ENCODE measurements around the gene TTC21A. TPM values are rescaled to one million over a fixed set of nuclear protein-coding genes. Genes with fewer than 3 reads are reported as not detected.

The TTC21A gene
- total RNA-seq, 4 donors from 2014 or later, result 0.33 to 4.3 (median 1.1) TPM

- Histone ChIP-seq H3K9me3 (no peaks in the 10 kb centered on the region), H3K4me1 (peaks cover 65% of the 10 kb centered on the region in 2 donors), H3K36me3 (peaks cover 0 to 24% of the 10 kb centered on the region in 2 donors), H3K4me3 (peak overlapping the region; percentile 15 to 93 (median 78)), H3K27me3 (no peaks in the 10 kb centered on the region), H3K27ac (peak overlapping the region; percentile 94 to 100 (median 98))
- no peak for DNase-seq
- in situ Hi-C loops (cut with MboI; ENCODE audit: low sequenced_read_pairs in 4 of 4), result no loop called here
- intact Hi-C loops (cut with DNase I; ENCODE audit: low total_unique reads), result no loop called here
- no peak for ATAC-seq
- TF ChIP-seq CTCF (IDR thresholded peaks at IDR 0.05 in 4 of 5, conservative IDR thresholded peaks at IDR 0.05 in 1 of 5), result no peak
- TF ChIP-seq POLR2A (IDR thresholded peaks at IDR 0.05), result no peak
Measured at GRCh38 chr3:39149059-39149455, 41.6 kb downstream of the TTC21A start.

GRCh38 chr3:39149498-39150147 lies 42.1 kb downstream of the TTC21A start:
- peak overlapping the region; percentile 69 to 93 (median 78) for H3K4me3 ChIP-seq
- in situ Hi-C loops (cut with MboI; ENCODE audit: low sequenced_read_pairs in 4 of 4), result no loop called here
- intact Hi-C loops (cut with DNase I; ENCODE audit: low total_unique reads), result no loop called here
- H3K4me1 ChIP-seq, result peaks cover 65% of the 10 kb centered on the region in 2 donors
- no peaks in the 10 kb centered on the region for H3K27me3 ChIP-seq
- no peak for TF ChIP-seq CTCF (IDR thresholded peaks at IDR 0.05 in 4 of 5, conservative IDR thresholded peaks at IDR 0.05 in 1 of 5)
- no peak for TF ChIP-seq POLR2A (IDR thresholded peaks at IDR 0.05)
- H3K27ac ChIP-seq, result peak overlapping the region; percentile 94 to 100 (median 98)
- no peaks in the 10 kb centered on the region for H3K9me3 ChIP-seq
- ATAC-seq (no peak), DNase-seq (no peak)
- H3K36me3 ChIP-seq, result peaks cover 0 to 19% of the 10 kb centered on the region in 2 donors

GRCh38 chr3:39150148-39150802 lies 42.8 kb downstream of the TTC21A start:
- TF ChIP-seq CTCF (IDR thresholded peaks at IDR 0.05 in 4 of 5, conservative IDR thresholded peaks at IDR 0.05 in 1 of 5), result peak in 4 of 5 experiments; percentile 43 to 66 (median 44)
- TF ChIP-seq POLR2A (IDR thresholded peaks at IDR 0.05), result peak in 1 of 2 donors; percentile 38
- Histone ChIP-seq H3K4me3 (peak overlapping the region; percentile 69 to 93 (median 78)), H3K4me1 (peaks cover 65% of the 10 kb centered on the region in 2 donors), H3K27me3 (no peaks in the 10 kb centered on the region), H3K27ac (peak overlapping the region; percentile 94 to 100 (median 98)), H3K36me3 (peaks cover 0 to 12% of the 10 kb centered on the region in 2 donors), H3K9me3 (no peaks in the 10 kb centered on the region)
- in situ Hi-C loops (cut with MboI; ENCODE audit: low sequenced_read_pairs in 4 of 4), result no loop called here
- ATAC-seq (peak in 1 of 2 donors; percentile 7), DNase-seq (peak in 1 of 2 donors; percentile 75)
- intact Hi-C loops (cut with DNase I; ENCODE audit: low total_unique reads), result no loop called here

- ATAC-seq (peak; percentile 19), DNase-seq (peak; percentile 68 to 85)
- in situ Hi-C loops (cut with MboI; ENCODE audit: low sequenced_read_pairs in 4 of 4) (no loop called here), intact Hi-C loops (cut with DNase I; ENCODE audit: low total_unique reads) (no loop called here)
- peak in 1 of 2 donors; percentile 44 for TF ChIP-seq POLR2A (IDR thresholded peaks at IDR 0.05)
- no peak for TF ChIP-seq CTCF (IDR thresholded peaks at IDR 0.05 in 4 of 5, conservative IDR thresholded peaks at IDR 0.05 in 1 of 5)
- Histone ChIP-seq H3K27ac (peak overlapping the region; percentile 94 to 100 (median 98)), H3K4me1 (peaks cover 59 to 61% of the 10 kb centered on the region in 2 donors), H3K27me3 (no peaks in the 10 kb centered on the region), H3K9me3 (no peaks in the 10 kb centered on the region), H3K4me3 (peak overlapping the region; percentile 69 to 93 (median 78)), H3K36me3 (peaks cover 0 to 5% of the 10 kb centered on the region in 2 donors)
Measured at GRCh38 chr3:39150803-39151631, 43.5 kb downstream of the TTC21A start.
